NCI-H146 treated with DMSO at 0.1 percent for 48 hours (cell line): Measurements from ENCODE around the gene MRPL17.
"Not testable (repeated sequence)": the region's sequence is repeated elsewhere in the genome, so short reads cannot be mapped to it uniquely, and the experiment has no call there.

Experiments used
- DNase-seq: peaks from one replicate; lab custom pipeline; 2025; ENCODE audit not compliant: unreplicated experiment; lab: John Stamatoyannopoulos, UW

The MRPL17 gene

DNA sequence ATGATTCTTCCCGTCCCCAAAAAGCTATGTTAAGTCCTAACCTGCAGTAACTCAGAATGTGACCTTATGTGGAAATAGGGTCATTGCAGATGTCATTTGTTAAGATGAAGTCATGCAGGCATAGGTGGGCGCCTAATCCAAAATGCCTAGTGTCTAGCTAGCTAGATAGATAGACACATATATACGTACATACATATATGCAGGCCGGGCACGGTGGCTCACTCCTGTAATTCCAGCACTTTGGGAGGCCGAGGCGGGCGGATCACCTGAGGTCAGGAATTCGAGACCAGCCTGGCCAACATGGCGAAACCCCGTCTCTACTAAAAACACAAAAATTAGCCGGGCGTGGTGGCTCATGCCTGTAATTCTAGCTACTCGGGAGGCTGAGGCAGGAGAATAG is 928 bp upstream of the MRPL17 start:
- DNase-seq, result not testable (repeated sequence)

DNA sequence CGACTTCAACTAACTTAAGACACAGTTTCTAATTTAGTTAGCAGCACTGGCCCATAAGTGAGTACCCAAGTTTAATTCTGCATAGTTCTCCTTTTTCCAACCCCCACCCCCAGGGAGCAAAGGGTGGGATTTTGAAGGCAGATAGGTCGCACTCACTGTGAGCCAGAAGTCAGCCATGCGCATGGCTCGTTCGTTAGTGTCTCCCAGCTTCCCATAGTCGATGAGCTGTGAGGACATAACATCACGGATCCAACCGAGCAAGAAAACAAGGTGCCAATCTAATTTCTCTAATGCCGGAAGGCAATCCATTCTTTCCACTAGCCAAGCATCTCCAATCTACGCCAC is 577 bp downstream of the MRPL17 start:
- peak; percentile 49 for DNase-seq

DNA sequence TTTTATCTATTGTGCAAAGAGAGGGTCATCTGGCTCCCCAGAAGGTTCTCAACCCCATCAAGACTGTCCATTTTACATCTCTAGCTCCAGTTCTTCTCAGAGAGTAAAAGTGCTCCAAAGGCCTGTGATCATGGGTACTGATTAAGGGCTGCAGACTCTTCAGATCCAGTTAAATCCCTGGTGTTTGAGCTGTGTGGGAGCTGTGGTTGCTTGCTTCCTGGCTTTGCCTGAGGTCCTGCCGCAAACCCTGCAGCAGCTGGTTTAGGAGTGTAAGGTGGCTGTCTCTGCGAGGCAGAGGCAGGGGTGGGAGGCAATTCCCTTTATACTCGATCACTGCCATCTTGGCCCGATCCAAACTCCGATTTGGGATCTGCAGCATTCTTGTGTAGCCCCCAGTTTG is 1.2 kb downstream of the MRPL17 start:
- DNase-seq, result no peak

DNA sequence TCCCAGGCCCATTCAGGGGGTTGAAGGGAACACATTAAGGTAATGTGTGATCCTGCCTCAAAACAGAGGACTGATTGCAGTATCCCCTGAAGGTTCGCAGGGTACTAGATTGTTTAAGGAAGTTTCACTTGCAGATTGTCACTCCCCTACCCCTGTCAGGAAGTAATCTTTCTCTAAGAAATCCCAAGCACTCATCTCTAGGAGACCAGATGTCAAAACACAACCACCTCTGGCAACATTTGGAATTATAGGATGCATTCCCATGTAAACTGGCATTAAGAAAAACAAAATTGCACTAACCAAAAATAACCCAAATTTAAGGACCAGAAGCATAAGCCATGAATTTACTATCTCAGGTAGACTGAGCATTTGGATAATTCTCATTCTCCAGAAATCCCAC is 1.6 kb downstream of the MRPL17 start:
- no peak for DNase-seq

DNA sequence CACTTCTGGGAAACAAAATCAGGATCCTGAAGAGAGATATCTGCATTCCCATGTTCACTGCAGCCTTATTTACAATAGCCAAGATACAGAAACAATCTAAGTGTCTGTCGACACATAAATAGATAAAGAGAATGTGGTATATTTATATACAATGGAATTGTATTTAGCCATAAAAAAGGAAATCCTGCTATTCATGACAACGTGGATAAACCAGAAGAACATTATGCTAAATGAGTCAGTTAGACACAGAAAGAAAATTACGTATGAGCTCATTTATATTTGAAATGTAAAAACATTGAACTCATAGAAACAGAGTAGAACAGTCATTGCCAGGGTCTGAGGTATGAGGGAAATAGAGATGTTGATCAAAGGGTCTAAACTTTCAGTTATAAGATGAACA is 6.1 kb downstream of the MRPL17 start:
- DNase-seq, result no peak

DNA sequence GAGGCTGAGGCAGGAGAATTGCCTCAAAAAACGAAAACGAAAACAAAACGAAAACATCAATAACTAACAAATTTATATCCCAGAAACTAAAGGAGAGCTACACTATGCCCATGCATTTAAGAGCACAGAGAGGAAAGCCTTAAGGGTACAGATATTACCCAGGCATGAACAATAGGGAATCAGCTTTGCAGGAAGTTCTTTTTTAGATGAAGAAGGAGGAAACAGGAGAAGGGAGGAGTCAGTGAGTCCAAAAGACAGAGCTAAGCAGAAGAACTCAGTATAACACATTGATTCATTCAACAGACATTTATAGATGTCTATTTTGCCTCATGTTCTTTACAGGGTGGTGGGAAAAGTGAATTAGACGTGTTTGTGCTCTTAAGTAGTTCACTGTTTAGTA is 8.3 kb downstream of the MRPL17 start:
- DNase-seq, result no peak

DNA sequence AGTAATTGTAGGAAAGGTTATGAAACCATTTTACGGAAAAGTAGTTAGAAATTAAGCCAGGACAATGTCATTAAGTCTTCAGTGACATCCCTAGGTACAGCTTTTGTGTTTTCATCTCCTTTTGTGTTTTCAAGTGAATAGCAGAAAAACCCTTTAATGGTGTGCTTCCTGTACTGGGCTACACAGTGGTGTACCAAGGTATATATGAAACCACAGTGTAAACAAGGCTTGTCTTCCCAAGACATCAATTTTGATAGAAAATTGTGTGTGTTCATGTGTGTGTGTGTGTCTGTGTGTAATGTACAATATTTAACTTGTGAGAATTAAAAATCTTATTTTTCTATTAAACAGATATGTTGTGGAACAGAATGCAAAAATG is 8.9 kb downstream of the MRPL17 start:
- DNase-seq, result no peak

DNA sequence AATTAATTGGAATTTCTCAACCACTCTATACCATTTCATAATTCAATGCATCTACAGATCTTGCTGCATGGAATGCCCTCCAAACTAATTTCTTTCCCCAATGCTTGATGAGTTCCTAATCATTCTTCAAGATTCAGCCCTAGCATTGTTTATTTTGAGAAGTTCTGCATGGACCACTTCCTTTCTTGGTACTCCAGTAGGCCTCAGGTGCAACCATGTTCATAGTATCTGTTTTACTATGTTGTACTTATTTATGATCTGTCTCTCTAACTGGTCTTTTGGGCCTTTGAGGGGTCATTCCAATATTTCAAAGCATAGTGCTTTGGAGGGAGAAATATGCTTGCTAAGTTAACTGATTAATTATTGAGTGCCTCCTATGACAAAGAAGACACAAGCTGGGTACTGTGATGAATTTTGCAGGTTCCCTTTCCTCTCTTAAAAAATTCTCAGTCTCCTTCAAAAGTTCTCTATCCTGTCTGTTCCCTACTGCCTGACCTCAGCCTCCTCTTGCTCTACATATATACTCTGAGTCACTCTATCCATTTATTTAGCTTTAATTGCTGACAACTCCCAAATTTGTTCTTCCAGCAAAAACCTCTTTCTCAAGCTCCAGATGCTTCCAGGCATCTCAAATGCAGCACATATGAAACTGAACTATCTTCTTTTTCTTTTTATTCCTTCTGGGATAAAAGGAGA is 9.5 kb downstream of the MRPL17 start:
- DNase-seq, result no peak

DNA sequence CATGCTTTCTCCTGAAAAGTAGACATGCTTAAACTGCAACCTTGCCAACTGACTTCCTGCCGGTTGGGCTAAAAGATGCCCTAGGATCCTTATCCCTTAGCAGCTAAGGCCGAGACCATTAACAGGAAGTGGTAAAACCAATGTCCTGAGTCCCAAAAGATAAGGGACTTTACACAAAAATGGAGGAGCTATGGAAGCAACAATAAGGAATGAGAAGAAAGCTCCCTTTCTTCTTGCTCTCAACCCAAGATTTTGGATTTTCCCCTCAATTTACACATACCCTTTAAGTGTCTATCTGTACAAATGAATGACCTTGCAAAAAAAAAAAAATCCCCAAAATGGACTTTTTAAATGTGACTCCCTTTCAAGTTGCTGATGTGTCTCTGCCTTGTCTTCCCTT is 11.1 kb downstream of the MRPL17 start:
- no peak for DNase-seq

DNA sequence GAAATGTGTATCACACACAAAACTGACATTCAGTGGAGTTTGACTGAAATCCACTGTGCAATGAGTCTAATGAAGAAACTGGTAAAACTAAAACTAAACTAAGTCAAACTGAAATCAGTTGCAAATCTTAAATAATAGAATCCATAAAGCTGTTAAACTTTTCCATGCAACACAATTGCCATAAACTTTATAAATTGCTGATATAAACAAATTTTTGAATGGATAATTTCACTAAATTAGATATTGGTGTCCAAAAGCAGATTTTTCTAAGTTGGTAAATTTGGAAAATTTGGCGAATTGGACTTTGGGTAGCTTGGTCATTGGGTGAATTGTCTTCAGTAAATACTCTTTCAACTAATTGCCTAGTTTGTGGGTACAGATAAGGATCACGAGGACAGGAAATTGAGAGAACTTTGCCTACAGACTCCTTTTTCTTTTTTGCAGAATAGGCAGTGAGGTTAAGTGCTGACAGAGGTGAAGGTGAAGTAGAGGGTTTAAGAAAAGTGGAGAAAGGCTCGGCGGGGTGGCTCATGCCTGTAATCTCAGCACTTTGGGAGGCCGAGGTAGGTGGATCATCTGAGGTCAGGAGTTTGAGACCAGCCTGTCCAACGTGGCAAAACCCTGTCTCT is 12.8 kb downstream of the MRPL17 start:
- no peak for DNase-seq

DNA sequence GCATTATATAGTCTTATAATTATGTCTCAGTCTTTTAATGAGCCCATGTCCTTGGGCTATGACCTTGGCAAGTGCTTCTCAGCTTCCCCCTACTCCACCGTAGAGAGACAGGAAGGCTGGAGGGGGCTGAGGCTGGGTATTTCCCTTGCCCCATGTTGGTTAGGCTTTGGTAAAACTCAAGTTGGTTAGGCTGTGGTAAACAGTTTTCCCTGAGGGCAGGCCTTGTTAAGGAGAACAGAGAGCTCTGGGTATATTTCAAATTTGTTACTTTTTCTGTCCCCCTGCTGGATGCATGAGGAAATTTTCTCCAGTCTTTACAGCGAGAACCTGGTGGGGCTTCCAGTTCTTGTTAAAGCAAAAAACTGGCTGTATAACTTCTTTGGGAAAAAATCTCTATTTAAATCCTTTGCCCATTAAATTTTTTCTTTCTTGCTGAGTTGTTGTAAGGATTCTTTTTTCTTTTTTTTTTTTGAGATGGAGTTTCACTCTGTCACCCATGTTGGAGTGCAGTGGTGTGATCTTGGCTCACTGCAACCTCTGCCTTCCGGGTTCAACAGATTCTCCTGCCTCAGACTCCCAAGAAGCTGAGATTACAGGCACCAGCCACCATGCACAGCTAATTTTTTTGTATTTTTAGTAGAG is 15.3 kb downstream of the MRPL17 start:
- DNase-seq, result no peak

DNA sequence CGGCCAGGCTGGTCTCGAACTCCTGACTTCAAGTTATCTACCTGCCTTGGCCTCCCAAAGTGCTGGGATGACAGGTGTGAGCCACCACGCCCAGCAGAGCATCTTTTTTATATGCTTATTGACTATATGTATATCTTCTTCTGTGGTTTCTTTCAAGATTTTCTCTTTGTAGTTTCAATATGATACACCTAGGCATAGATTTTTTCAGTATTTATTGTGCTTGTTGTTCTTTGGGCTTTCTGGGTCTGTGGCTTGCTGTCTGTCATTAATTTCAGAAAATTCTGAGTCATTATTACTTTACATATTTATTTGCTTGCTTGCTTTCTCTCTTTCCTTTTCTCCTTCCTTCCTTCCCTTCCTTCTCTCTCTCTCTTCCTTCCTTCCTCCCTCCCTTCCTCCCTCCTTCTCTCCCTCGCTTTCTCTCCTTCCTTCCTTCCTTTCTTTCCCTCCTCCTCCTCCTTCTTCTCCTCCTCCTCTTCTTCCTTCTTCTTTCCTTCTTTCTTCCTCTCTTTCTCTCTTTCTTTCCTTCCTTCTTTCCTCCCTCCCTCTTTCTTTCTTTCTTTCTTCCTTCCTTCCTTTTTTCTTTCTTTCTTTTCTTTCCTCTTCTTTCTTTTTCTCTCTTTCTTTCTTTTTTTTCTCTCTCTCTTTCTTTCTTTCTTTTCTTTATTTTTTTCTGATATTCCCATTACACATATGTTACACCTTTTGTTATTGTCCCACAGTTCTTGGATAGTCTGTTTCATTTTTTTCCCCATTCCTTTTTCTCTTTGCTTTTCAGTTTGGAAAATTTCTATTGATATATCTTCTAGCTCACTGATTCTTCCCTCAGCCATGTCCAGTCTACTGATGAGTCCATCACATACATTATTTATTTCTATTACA is 16.6 kb downstream of the MRPL17 start:
- DNase-seq, result no peak

DNA sequence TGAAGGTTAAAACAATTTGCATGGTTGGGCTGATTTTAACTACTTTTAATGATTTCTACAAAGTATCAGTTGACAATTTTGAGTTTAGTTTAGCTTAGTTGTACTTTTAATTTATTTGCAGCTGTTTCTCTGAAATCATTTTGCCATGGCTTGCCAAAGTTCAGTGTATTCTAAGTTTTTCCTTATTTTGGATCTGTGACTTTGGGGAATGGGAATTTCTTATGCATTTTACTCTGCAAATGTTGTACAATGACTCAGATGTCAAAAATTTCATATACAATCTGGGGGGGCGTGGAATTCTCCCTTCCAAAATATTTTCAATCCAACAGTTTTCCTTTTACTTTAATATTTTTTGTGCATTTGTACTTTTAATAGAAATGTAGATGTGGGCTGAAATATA is 18.6 kb downstream of the MRPL17 start:
- no peak for DNase-seq

DNA sequence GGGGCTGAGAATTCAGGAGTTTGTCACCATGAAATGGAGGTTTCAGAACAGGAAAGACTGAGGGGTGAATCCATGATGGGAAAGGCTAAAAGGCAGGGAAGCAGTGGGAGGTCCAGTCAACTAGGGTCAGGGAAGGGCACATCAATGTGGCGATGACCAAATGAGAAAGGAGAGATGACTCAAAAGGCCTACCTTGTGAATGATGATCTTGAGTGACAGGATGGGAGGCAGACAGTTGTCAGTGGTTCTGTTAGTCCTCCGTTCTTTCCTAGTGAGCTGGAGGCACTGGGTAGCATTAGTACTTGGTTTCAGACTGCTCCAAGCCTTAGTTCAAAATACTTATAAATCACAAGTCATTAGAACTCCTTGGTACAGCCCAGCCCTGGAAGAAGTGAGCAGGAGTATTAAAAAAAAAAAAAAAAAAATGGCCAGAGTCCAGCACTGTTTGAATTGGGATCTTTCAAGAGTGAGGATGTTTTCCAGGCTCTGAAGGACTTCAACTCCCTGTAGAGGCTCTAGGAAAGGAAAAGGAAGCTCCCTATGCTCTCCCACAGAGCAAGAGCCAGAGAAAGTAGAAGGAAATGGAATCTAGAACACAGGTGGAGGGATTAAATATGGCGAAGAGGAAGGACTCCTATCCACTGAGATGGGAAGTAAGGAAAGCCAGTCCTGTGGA is 19.2 kb downstream of the MRPL17 start:
- no peak for DNase-seq

DNA sequence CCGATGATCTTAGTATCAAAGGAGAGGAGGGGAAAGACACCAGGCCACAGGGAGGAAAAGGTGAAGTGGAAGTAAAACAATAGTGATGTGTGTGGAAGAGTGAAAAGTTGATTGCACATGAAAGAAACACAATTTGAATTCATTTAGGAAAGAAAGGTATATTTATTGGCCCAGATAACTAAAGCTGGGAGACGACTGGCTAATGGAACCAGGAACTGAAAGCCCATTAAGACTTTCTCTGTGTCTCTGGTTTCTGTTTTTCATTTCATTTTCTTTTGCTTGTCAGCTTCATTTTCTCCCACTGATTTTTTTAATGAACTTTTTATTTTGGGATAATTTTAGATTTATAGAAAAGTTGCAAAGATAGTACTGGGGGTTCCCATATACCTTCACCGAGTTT is 22.4 kb downstream of the MRPL17 start:
- no peak for DNase-seq

DNA sequence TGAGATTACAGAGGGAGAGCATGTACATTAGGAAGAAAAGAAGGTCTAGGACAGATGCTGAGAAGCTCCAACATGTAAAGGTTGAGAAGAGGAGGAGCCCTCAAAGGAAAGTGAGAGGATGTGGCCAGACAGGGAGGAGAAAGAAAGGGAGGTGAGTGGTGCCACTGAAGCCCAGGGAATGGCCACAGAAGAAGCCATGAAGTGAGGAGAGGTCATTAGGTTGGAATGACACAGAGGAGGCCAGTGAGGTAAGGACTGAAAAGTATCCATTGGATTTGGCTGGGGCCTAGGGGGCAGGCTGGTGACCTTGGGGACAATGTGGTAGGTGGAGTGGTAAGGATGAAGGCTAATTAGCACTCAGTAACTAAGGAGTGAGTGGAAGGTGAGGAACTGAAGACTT is 24.5 kb downstream of the MRPL17 start:
- DNase-seq, result no peak

DNA sequence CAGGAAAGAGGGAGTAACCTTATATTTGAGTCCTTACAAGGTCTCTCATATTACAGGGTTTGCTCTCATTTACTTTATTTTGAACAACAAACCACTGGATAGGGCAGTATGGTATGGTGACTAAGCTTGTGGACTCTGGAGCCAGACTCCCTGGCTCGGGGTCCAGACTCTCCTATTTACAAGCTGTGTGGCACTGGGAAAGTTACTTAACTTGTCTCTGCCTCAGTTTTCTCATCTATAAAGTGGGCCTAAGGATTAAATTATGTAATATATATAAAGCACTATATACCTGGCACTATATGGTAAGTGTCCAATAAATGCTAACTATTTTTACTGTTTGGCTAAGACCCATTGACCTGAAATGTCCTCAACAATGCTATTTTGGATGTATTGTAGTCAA is 25.8 kb downstream of the MRPL17 start:
- DNase-seq, result no peak

DNA sequence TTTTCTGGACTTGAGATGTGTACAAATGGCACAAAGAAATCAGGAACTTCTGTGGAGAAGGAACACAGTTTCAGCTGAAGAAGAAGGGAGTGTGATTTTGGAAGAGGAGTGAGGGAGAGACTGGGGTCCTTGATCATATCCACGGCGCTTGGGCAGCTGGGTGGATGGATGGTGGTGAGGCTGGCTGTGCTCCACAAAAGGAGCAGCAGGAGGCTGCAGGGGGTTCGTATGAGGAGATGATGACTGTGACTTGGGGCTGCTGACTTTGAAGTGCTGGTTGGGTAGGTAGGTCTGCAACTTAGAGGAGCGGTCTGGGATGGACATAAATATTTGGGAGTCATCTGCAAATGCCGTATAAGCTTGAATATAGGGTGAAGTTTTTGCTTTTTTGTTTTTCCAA is 26.2 kb downstream of the MRPL17 start:
- no peak for DNase-seq

DNA sequence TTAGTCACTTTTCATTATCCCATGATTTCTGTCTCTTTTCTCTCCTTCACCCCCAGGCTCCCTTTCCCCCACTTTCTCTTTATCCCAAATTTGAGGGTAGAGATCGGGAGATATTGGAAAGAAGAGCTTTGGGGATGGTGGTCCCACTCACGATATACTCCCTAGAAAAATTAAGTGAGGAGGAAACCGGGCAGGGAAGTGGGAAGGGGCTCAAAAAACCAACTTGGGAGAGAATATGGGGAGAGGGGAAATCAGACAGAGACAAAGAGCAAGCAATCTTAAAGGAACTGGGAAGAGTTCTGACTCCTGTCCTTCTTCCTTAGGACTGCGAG is 26.6 kb downstream of the MRPL17 start:
- no peak for DNase-seq

DNA sequence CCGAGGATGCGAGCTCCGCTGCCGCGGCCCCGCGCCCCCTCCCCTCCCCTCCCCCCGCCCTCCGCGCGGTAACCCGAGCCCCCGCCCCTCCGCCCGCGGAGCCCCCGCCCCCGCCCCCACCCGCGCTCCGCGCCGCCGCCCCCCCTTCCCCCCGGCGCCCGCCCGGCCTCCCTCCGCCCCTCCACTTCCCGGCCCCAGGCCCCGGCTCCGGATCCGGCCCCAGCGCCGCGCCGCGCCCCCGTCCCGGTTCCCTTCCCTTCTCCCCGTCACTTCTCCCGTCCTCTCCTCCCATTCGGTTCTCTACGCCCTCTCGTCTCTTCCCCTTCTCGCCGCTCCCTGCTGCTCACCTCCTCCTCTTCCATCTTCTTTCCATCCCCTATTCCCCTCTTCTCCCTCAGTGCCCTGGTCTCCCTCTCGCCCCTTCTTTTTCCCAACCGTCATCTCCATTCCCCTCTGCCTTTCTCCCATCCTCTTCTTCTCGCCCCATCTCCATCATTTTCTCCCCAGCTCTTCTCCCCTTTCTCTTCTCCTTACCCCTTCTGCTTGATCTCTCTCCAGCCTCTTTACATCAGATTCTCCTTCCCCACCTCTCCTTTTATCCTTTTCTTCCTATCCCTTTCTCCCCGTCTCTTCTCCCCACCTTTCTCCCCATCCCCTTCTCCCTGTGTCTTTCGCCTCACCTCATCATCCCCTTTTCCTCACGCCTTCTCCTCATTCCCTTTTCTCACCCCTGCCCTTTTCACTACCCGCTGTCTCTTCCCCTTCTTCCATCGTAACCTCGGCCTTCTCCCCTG is 27.2 kb downstream of the MRPL17 start, which contains the start of gene DCHS1:
TSS of gene DCHS1 (minus strand) at position 20 of the 794 bp plus-strand sequence. CDS start 14,196 bp downstream, outside the sequence.
- DNase-seq, result peak; percentile 6
